ENCODE measurements around the gene TLR8. TPM values are rescaled to one million over a fixed set of nuclear protein-coding genes. Genes with fewer than 3 reads are reported as not detected.

TLR8 gene
- total RNA-seq, 1 donor, result under 0.01 TPM

Other genes with a start within 250 kb of the TLR8 start
- gene PRPS2, start 115.2 kb upstream of the TLR8 start, total RNA-seq, result 24.2 and 24.8 TPM in 2 replicates
- gene TLR7, start 39.5 kb upstream of the TLR8 start, total RNA-seq, result under 0.01 TPM in 1 of 2 replicates, not detected in the other
- 5,120 and 5,652 TPM in 2 replicates for gene TMSB4X, start 68.5 kb downstream of the TLR8 start, total RNA-seq
- under 0.01 TPM in 1 of 2 replicates, not detected in the other for gene FAM9C, start 138.0 kb downstream of the TLR8 start, total RNA-seq

Measured in osteoblast (primary cell).